H9 (cell line): Measurements from ENCODE around the gene GGPS1. TPM values are rescaled to one million over a fixed set of nuclear protein-coding genes. Genes with fewer than 3 reads are reported as not detected.

ENCODE experiments used
- DNase-seq: peaks from one replicate; pipeline ENCODE4 v3.0.0-alpha.2; 2017
- H2AFZ ChIP-seq: one replicate; pipeline ENCODE4 v1.6.1; 2013; ENCODE audit warnings: mild to moderate bottlenecking, low read length, control low read depth, moderate library complexity
- H2AK5ac ChIP-seq: 2 replicates; pipeline ENCODE4 v1.6.1; 2013; ENCODE audit warnings: low read length, control low read depth, mixed read lengths; ENCODE audit not compliant: insufficient read length
- H2BK120ac ChIP-seq: one replicate; pipeline ENCODE4 v1.6.1; 2013; ENCODE audit warnings: low read depth, mild to moderate bottlenecking, low read length, control low read depth, inconsistent platforms; ENCODE audit not compliant: poor library complexity, severe bottlenecking
- H2BK12ac ChIP-seq: 2 replicates; pipeline ENCODE4 v1.6.1; 2013; ENCODE audit warnings: low read length, control low read depth, mixed read lengths, low read depth; ENCODE audit not compliant: insufficient read length
- H2BK15ac ChIP-seq: 2 replicates; pipeline ENCODE4 v1.6.1; 2013; ENCODE audit warnings: low read depth, low read length, control low read depth
- H2BK20ac ChIP-seq: one replicate; pipeline ENCODE4 v1.6.1; 2013; ENCODE audit warnings: low read depth, mild to moderate bottlenecking, low read length, control low read depth, inconsistent platforms; ENCODE audit not compliant: poor library complexity, severe bottlenecking
- H2BK5ac ChIP-seq: 2 replicates; pipeline ENCODE4 v1.6.1; 2013; ENCODE audit warnings: low read length, control low read depth, mixed read lengths; ENCODE audit not compliant: insufficient read length
- H3K14ac ChIP-seq: 2 replicates; pipeline ENCODE4 v1.6.1; 2013; ENCODE audit warnings: low read length, control low read depth; ENCODE audit not compliant: insufficient read depth
- H3K18ac ChIP-seq: 2 replicates; pipeline ENCODE4 v1.6.1; 2013; ENCODE audit warnings: low read depth, mild to moderate bottlenecking, mixed read lengths, low read length, control low read depth; ENCODE audit not compliant: insufficient read length
- H3K23ac ChIP-seq: 2 replicates; pipeline ENCODE4 v1.6.1; 2013; ENCODE audit warnings: low read length, control low read depth, mixed read lengths, low read depth; ENCODE audit not compliant: insufficient read length
- H3K23me2 ChIP-seq: 2 replicates; pipeline ENCODE4 v1.6.1; 2013; ENCODE audit warnings: low read depth, mild to moderate bottlenecking, mixed read lengths, low read length, control low read depth; ENCODE audit not compliant: insufficient read length, poor library complexity, severe bottlenecking
- H3K27ac ChIP-seq: 2 replicates; pipeline ENCODE4 v1.5.1; 2013; ENCODE audit warnings: low read length, control low read depth, mixed read lengths, low read depth; ENCODE audit not compliant: insufficient read length
- H3K27me3 ChIP-seq: 2 replicates; pipeline ENCODE4 v1.6.1; 2013; ENCODE audit warnings: low read length, control low read depth, inconsistent platforms; ENCODE audit not compliant: insufficient read depth
- H3K4ac ChIP-seq: 2 replicates; pipeline ENCODE4 v1.6.1; 2013; ENCODE audit warnings: low read depth, mild to moderate bottlenecking, control low read depth, inconsistent platforms, low read length, moderate library complexity
- H3K4me1 ChIP-seq: 2 replicates; pipeline ENCODE4 v1.6.1; 2013; ENCODE audit warnings: low read length, control low read depth, inconsistent platforms; ENCODE audit not compliant: insufficient read depth
- H3K4me2 ChIP-seq: 2 replicates; pipeline ENCODE4 v1.6.1; 2013; ENCODE audit warnings: low read length, control low read depth, mixed read lengths; ENCODE audit not compliant: insufficient read length, insufficient read depth
- H3K56ac ChIP-seq: 2 replicates; pipeline ENCODE4 v1.6.1; 2013; ENCODE audit warnings: low read depth, mild to moderate bottlenecking, mixed read lengths, low read length, control low read depth; ENCODE audit not compliant: insufficient read length
- H3K79me1 ChIP-seq: 2 replicates; pipeline ENCODE4 v1.6.1; 2013; ENCODE audit warnings: low read depth, mild to moderate bottlenecking, moderate library complexity, low read length, control low read depth, inconsistent platforms; ENCODE audit not compliant: insufficient read depth, poor library complexity, severe bottlenecking
- H3K79me2 ChIP-seq: 2 replicates; pipeline ENCODE4 v1.6.1; 2013; ENCODE audit warnings: low read length, control low read depth, inconsistent platforms; ENCODE audit not compliant: insufficient read depth
- H3K9ac ChIP-seq: 2 replicates; pipeline ENCODE4 v1.6.1; 2013; ENCODE audit warnings: low read length, control low read depth, mixed read lengths; ENCODE audit not compliant: insufficient read length; ENCODE audit errors: extremely low read depth
- H3K9me3 ChIP-seq: one replicate; pipeline ENCODE4 v1.6.1; 2013; ENCODE audit warnings: low read depth, low read length, inconsistent platforms; ENCODE audit not compliant: control insufficient read depth
- H3T11ph ChIP-seq: one replicate; pipeline ENCODE4 v1.6.1; 2013; ENCODE audit warnings: mild to moderate bottlenecking, low read length, control low read depth, inconsistent platforms
- H4K20me1 ChIP-seq: one replicate; pipeline ENCODE4 v1.6.1; 2013; ENCODE audit not compliant: control insufficient read depth, insufficient read length, insufficient read depth
- H4K5ac ChIP-seq: 2 replicates; pipeline ENCODE4 v1.6.1; 2013; ENCODE audit warnings: low read depth, mild to moderate bottlenecking, mixed read lengths, low read length, control low read depth; ENCODE audit not compliant: insufficient read length
- H4K8ac ChIP-seq: replicated peaks from 2 replicates; pipeline ENCODE4 v1.6.1; 2013; ENCODE audit warnings: low read length, control low read depth, mixed read lengths, low read depth; ENCODE audit not compliant: insufficient read length
- H4K91ac ChIP-seq: 2 replicates; pipeline ENCODE4 v1.6.1; 2013; ENCODE audit warnings: low read depth, mild to moderate bottlenecking, moderate library complexity, mixed read lengths, low read length, control low read depth; ENCODE audit not compliant: insufficient read length
- H3K27ac Mint-ChIP-seq, 3 experiments: 2 replicates in 2 of 3; 3 replicates in 1 of 3; pipeline ENCODE4 v1.8.0; 2020 to 2021; ENCODE audit warnings: mixed read lengths in 3 of 3, mild to moderate bottlenecking in 1 of 3, moderate library complexity in 1 of 3
- H3K27me3 Mint-ChIP-seq: 2 replicates; pipeline ENCODE4 v1.8.0; 2021; ENCODE audit warnings: low read depth, mild to moderate bottlenecking, moderate library complexity, mixed read lengths
- H3K36me3 Mint-ChIP-seq, 3 experiments: 2 replicates in 2 of 3; 3 replicates in 1 of 3; pipeline ENCODE4 v1.8.0; 2020 to 2021; ENCODE audit warnings: low read depth in 3 of 3, mixed read lengths in 3 of 3; ENCODE audit not compliant: insufficient read depth in 1 of 3
- H3K4me1 Mint-ChIP-seq, 2 experiments: 2 replicates each; pipeline ENCODE4 v1.8.0; 2020; ENCODE audit warnings: mixed read lengths in 2 of 2
- H3K4me3 Mint-ChIP-seq, 2 experiments: 2 replicates in 1 of 2; 3 replicates in 1 of 2; pipeline ENCODE4 v1.8.0; 2020 to 2021; ENCODE audit warnings: mild to moderate bottlenecking in 2 of 2, mixed read lengths in 2 of 2, moderate library complexity in 1 of 2
- H3K9me3 Mint-ChIP-seq, 2 experiments: 2 replicates in 1 of 2; 3 replicates in 1 of 2; pipeline ENCODE4 v1.8.0; 2020; ENCODE audit warnings: mild to moderate bottlenecking in 2 of 2, mixed read lengths in 2 of 2, moderate library complexity in 1 of 2
- WGBS: extraction: QIAGEN DNeasy Blood & Tissue Kit; methylation state at CpG from one replicate; pipeline ENCODE4 v1.1.7; 2013; ENCODE audit warnings: missing lambda C conversion rate, low lambda C conversion rate, mixed read lengths; ENCODE audit not compliant: insufficient read length; ENCODE audit errors: extremely low coverage; 5-methylcytosine and 5-hydroxymethylcytosine counted together
- total RNA-seq: library from RNA; stranded (reverse); gene quantifications from 2 replicates; pipeline ENCODE4 v1.2.1, GENCODE V29; 2021
- TF ChIP-seq, protein P1 (sequence below): fragments of 200-600 bp; sonication (generic); conservative IDR thresholded peaks from 3 replicates; pipeline ENCODE4 v1.8.0; 2021; ENCODE audit warnings: antibody characterized with exemption, mild to moderate bottlenecking

The GGPS1 gene
- total RNA-seq, 1 experiment from 2014 or later, result 44.7 TPM

DNA sequence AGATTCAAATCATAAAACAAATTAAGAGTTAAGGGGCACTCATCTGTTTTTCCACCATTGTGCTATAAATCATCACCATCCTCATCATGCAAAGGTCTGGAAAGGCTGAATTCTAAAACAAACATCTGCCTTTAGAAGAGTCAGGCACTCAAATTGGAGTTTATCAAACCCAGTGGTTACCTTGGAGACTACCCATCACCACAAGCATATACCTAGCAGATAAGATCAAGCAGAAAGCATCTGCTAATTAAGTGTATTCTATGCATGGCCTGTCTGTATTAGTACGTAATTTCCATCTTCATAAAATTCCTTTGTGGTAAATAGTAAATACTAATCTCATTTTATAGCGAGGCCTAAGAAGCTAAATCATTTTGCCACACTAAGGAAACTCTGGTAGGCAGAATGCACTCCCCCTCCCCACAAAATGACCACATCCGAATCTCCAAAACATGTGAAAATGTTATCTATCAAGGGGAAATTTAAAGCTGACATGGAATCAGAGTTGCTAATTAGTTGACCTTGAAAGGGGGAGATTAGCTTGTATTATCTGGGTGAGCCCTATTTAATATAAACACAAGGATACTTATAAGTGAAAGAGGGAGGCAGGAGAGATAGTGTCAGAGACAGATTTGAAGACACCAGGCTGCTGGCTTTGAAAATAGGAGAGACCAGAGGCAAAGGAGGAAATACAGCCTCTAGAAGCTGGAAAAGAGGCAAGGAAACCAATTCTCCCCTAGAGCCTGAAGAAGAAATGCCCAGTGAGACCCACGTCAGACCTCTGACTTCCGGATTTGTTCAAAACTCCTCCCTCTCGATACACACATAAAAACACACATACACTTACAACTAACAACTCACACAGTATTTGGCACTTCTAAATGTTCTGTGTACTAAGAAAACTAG, 23.6 kb upstream of the GGPS1 start:
- Histone ChIP-seq H3K23me2 (no peaks in the 10 kb centered on the region), H3K4me2 (no peak overlapping the region), H3T11ph (no peak overlapping the region), H4K5ac (no peak overlapping the region), H2AFZ (no peak overlapping the region), H2BK15ac (no peak overlapping the region), H3K9ac (no peak overlapping the region), H2BK12ac (no peak overlapping the region), H3K79me1 (peaks cover 5% of the 10 kb centered on the region), H3K23ac (no peak overlapping the region), H4K91ac (no peak overlapping the region), H2BK20ac (no peak overlapping the region), H3K27ac (no peak overlapping the region), H3K4me1 (no peaks in the 10 kb centered on the region), H3K4ac (no peak overlapping the region), H2BK5ac (no peak overlapping the region), H3K14ac (no peak overlapping the region), H3K56ac (no peak overlapping the region), H2AK5ac (no peak overlapping the region), H4K8ac (no peak overlapping the region), H3K18ac (no peak overlapping the region), H3K27me3 (no peaks in the 10 kb centered on the region), H4K20me1 (no peaks in the 10 kb centered on the region), H2BK120ac (no peak overlapping the region), H3K79me2 (peaks cover 32% of the 10 kb centered on the region; the same call in 1 of the 2 replicates), H3K9me3 (no peaks in the 10 kb centered on the region)
- Mint-ChIP-seq H3K36me3 (peaks cover 13 to 23% (median 15%) of the 10 kb centered on the region in 3 experiments), H3K4me3 (no peak overlapping the region), H3K9me3 (peaks cover 2 to 3% of the 10 kb centered on the region in 2 experiments; a peak in 3 of 5 replicates), H3K27ac (peak overlapping the region in 2 of 3 experiments; percentile 6 to 18; a peak in 2 of 7 replicates), H3K27me3 (no peaks in the 10 kb centered on the region), H3K4me1 (peaks cover 4 to 10% of the 10 kb centered on the region in 2 experiments)
- no peak for DNase-seq
- TF ChIP-seq, protein P1, sequence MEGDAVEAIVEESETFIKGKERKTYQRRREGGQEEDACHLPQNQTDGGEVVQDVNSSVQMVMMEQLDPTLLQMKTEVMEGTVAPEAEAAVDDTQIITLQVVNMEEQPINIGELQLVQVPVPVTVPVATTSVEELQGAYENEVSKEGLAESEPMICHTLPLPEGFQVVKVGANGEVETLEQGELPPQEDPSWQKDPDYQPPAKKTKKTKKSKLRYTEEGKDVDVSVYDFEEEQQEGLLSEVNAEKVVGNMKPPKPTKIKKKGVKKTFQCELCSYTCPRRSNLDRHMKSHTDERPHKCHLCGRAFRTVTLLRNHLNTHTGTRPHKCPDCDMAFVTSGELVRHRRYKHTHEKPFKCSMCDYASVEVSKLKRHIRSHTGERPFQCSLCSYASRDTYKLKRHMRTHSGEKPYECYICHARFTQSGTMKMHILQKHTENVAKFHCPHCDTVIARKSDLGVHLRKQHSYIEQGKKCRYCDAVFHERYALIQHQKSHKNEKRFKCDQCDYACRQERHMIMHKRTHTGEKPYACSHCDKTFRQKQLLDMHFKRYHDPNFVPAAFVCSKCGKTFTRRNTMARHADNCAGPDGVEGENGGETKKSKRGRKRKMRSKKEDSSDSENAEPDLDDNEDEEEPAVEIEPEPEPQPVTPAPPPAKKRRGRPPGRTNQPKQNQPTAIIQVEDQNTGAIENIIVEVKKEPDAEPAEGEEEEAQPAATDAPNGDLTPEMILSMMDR, result no peak
- 100% methylated on average over 2 of the region's 6 CpGs for WGBS
